GM19043 (cell line): Measurements from ENCODE around the gene ZBTB49.

Experiments
- ATAC-seq: cut with Tn5 transposase; IDR thresholded peaks from one replicate; pipeline ENCODE4 v1.9.1; 2021; ENCODE audit warnings: low read depth; ENCODE audit not compliant: unreplicated experiment

Gene ZBTB49

DNA sequence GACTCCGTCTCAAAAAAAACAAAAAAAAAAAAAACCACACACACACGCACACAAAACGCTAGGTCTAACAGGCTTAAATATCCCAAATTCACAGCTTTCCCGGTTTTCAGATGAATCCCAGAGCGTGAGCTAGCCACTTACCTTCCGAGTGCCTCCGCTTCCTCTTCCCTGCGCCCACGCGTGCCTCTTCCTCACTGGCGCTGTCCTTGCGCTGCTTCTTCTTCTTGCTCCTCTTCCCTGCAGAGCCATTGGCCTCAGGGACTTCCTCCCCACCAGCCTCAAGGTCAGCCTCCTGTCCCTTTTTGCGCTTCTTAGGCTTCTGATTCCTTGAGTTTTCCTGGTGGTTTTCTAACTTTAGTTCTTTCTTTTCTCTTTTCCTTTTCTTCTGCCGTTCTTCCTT, 15.8 kb upstream of the ZBTB49 start:
- no peak for ATAC-seq

GRCh38 chr4:4277531-4277930, 12.5 kb upstream of the ZBTB49 start:
- no peak for ATAC-seq

- no peak for ATAC-seq
Measured at GRCh38 chr4:4281787-4282186, 8.3 kb upstream of the ZBTB49 start.

DNA sequence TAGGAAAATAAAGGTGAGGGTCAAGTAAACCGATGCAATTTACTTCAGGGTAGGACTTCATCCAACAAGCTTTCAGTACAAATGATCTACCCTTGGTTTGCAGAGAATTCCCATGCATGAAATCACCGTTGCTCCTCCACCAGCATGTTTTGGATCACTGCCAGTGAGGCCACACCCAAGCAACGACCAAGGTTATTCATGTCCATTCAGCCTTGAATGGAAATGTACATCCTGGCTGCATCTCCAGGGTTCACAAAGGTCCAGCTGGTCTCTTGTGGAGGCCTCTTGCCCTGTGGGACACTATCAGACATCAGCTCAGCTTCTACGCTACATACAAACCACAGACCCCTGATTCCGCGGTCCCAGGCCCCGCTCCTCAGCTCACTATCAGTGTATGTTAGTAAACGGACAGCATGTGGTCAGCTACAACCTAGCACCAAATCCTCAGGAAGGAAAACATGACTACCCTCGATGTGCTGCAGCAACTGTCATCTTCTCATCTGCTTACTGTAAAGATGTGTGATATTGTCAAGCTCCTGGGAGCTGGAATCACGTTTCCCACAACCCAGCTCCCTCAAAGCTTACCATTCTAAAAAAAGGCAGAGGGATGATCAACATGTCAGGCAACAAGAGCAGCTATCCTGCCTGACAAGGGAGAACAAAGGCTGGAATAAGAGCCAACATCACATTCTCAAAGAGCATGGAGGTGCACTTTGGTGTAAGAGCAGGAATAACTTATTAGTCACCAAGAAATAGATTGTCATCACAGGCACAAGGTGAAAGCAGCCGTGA, 5.0 kb upstream of the ZBTB49 start:
- no peak for ATAC-seq

- ATAC-seq, result no peak
Measured at GRCh38 chr4:4288098-4288497, 2.0 kb upstream of the ZBTB49 start.

GRCh38 chr4:4289055-4289454, 996 bp upstream of the ZBTB49 start:
- no peak for ATAC-seq

DNA sequence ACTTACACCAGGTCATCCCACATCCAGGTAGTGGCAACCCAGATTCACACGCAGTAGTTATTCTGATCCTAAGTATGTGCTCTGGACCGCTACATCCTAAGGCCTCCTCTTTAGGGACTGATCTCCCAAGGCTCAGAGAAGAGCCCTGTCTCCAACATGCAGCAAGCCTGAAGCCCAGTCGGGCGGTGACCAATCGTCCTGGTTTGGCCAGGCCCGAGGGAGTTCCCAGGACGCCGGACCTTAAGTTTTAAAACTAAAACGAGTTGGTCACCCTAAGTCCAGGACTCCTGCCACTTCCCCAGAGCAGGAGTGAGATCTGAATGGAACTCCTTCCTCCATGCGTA, 482 bp upstream of the ZBTB49 start:
- peak; percentile 14 for ATAC-seq

DNA sequence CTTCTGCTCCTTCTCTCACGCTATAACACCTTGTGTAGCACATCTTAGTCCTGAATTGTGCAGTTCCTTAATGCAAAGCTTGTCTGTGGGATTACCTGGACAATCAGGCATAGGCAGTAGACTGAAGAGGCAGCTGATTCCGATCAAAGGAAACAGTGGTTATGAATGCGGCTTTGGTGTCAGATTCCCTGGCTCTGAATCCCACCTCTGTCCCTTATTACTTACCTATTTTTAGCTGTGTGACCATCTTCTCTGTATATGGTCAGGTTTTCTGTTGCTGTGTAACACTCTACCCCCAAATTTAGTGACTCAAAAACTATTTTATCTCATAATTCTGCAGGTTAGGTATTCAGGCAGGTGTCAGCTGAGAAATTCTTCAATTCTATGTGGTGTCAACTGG, 3.2 kb downstream of the ZBTB49 start:
- no peak for ATAC-seq

DNA sequence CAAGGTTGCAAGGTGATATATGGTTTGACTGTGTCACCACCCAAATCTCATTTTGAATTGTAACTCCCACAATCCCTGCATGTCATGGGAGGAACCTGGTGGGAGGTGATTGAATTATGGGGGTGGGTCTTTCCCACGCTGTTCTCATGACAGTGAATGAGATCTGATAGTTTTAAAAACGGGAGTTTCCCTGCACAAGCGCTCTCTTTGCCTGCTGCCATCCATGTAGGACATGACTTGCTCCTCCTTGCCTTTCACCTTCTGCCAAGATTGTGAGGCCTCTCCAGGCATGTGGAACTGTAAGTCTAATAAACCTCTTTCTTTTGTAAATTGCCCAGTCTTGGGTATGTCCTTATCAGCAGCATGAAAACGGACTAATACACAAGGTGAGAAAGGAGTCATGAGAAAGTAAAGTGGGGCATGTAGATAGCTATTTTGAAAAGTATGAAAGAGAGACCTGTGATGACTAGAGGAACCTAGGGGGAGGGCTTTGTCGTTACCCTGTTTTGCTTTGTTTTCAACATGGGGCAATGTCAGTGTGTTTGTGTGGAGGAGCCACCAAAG, 6.3 kb downstream of the ZBTB49 start:
- no peak for ATAC-seq

GRCh38 chr4:4299006-4299405, 9.0 kb downstream of the ZBTB49 start:
- no peak for ATAC-seq

DNA sequence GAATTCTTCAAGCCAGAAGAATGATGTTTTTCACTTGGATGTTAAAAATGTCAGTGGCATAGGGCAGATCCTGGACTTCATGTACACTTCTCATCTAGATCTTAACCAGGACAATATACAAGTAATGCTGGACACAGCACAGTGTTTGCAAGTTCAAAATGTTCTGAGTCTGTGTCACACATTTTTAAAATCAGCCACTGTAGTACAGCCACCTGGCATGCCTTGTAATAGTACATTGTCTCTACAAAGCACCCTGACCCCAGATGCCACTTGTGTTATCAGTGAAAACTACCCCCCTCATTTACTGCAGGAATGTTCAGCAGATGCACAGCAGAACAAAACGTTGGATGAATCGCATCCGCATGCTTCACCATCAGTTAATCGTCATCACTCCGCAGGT, 11.9 kb downstream of the ZBTB49 start:
- no peak for ATAC-seq

GRCh38 chr4:4302416-4302815, 12.4 kb downstream of the ZBTB49 start:
- ATAC-seq, result no peak

DNA sequence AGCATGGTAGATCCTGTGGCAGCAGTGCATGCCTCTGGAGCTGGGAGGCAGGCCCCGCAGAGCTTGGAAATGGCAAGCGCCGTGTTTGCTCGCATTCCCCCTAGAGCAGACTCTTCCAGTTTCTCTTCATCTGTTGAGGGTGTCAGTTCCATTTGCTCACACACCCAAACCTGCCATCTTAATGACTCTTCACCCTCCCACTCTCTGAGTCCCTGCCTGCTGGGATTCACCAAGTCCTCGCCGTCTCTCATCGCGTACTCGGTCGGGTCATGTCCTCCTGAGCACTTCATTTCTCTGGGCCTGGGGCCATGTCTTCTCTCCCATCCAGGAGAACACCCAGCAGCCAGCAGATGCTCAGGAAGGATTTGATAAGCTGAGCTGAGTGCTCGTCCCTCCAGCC, 16.9 kb downstream of the ZBTB49 start:
- ATAC-seq, result no peak

- ATAC-seq, result no peak
Measured at GRCh38 chr4:4308800-4309441, 18.9 kb downstream of the ZBTB49 start.

- no peak for ATAC-seq
Measured at GRCh38 chr4:4311193-4311592, 21.1 kb downstream of the ZBTB49 start.

- ATAC-seq, result no peak
Measured at GRCh38 chr4:4315461-4316149, 25.6 kb downstream of the ZBTB49 start.

DNA sequence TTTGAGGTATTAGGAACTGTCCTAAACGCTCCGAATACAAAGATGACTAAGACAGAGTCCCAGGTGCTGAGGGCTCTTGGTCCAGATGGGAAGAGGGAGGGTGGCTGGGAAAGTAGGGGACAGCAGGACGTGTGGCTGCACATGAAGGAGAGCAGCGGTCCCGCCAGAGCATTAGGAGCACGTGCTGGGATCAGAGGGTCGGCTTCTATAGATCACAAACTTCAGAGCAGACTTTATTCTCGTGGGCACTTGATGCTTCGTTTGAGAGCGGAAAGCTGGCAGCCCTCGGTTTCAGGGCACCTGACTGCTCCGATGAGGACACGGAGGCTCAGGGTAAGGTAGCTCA, 26.1 kb downstream of the ZBTB49 start:
- ATAC-seq, result no peak

- no peak for ATAC-seq
Measured at GRCh38 chr4:4317496-4318232, 27.6 kb downstream of the ZBTB49 start.

- ATAC-seq, result no peak
Measured at GRCh38 chr4:4320528-4320927, 30.5 kb downstream of the ZBTB49 start.

DNA sequence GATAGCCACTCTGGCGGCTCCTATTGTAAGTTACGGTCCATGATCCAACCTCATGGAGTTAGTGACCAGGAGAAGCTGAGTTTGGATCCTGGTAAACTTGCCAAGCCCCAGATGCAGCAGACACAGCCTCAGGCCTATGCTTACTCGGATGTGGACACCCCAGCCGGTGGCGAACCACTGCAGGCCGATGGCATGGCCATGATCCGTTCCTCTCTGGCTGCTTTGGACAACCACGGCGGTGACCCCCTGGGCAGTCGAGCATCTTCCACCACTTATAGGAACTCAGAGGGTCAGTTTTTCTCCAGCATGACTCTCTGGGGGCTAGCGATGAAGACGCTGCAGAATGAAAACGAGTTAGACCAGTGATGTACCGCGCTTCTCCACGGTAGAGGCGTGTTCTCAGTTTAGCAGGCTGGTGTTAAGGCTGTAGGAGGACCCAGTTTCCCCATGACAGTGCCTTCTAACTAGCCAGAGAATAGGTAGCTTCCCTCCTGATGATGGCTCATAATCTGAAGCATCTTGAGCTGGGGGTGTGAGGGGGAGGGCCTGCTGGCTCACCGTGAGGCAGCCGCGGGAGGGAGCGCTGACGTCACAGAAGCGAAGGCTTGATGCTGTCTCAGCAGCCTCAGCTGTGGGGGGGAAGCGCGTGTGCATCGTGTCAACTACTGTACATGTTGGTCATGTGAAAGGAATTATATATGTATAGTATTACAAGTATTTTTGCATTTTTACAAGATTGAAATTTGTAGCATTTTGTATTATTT, 31.1 kb downstream of the ZBTB49 start:
- no peak for ATAC-seq
